Suprapubic skin (tissue), 4 donors: ENCODE measurements around the gene UBA1. TPM values are rescaled to one million over a fixed set of nuclear protein-coding genes. Genes with fewer than 3 reads are reported as not detected.

Experiments
- DNase-seq, 2 donors: peaks; one replicate each; pipeline ENCODE4 v3.0.0-alpha.2; 2019; ENCODE audit warnings: low spot score in 2 of 2
- H3K27ac ChIP-seq: fragments of 200-600 bp; sonication (generic); one replicate; pipeline ENCODE4 v1.5.1; 2019
- H3K27me3 ChIP-seq: fragments of 200-600 bp; sonication (generic); one replicate; pipeline ENCODE4 v1.5.1; 2019
- H3K36me3 ChIP-seq: fragments of 200-600 bp; sonication (generic); one replicate; pipeline ENCODE4 v1.5.1; 2019
- H3K4me1 ChIP-seq: fragments of 200-600 bp; sonication (generic); one replicate; pipeline ENCODE4 v1.5.1; 2019
- H3K4me3 ChIP-seq: fragments of 200-600 bp; sonication (generic); one replicate; pipeline ENCODE4 v1.5.1; 2019; ENCODE audit warnings: mild to moderate bottlenecking
- H3K9me3 ChIP-seq: fragments of 200-600 bp; sonication (generic); one replicate; pipeline ENCODE4 v1.5.1; 2019
- CTCF ChIP-seq, 2 donors: fragments of 200-600 bp in 1 of 2; fragments of 450-650 bp in 1 of 2; sonication (generic) in 1 of 2; IDR thresholded peaks; one replicate each; pipeline ENCODE4 v1.5.1; 2016 to 2019; ENCODE audit warnings: antibody characterized with exemption in 2 of 2, mild to moderate bottlenecking in 1 of 2, moderate library complexity in 1 of 2
- EP300 ChIP-seq: sonication (generic); formaldehyde crosslinking; IDR thresholded peaks from one replicate; pipeline ENCODE4 v1.6.1; 2017; ENCODE audit warnings: antibody characterized with exemption
- POLR2A ChIP-seq, 2 donors: fragments of 450-650 bp; IDR thresholded peaks; one replicate each; pipeline ENCODE4 v1.6.1; 2017; ENCODE audit warnings: antibody characterized with exemption in 2 of 2, mild to moderate bottlenecking in 2 of 2, moderate library complexity in 2 of 2
- POLR2AphosphoS5 ChIP-seq, 3 donors: sonication (generic); formaldehyde crosslinking; IDR thresholded peaks; one replicate each; pipeline ENCODE4 v1.6.1; 2017; ENCODE audit warnings: antibody characterized with exemption in 3 of 3
- WGBS: methylation state at CpG from one replicate; pipeline ENCODE4 v1.1.5; 2018; 5-methylcytosine and 5-hydroxymethylcytosine counted together
- total RNA-seq, 4 donors: library from RNA; depleted of rRNA; stranded (reverse); fragments of >200 nt; gene quantifications; one replicate each; pipeline ENCODE4 v1.1.0, GENCODE V29; 2016

Gene UBA1
- total RNA-seq, 4 donors from 2014 or later = 146 to 186 (median 157) TPM

- Histone ChIP-seq H3K4me1 (peaks cover 20% of the 10 kb centered on the region), H3K27me3 (no peaks in the 10 kb centered on the region), H3K9me3 (no peaks in the 10 kb centered on the region), H3K4me3 (no peak overlapping the region), H3K27ac (no peak overlapping the region), H3K36me3 (peaks cover 19% of the 10 kb centered on the region)
- DNase-seq = no peak
- TF ChIP-seq CTCF (IDR thresholded peaks at IDR 0.05) = no peak
- no peak for TF ChIP-seq POLR2AphosphoS5 (IDR thresholded peaks at IDR 0.05)
- TF ChIP-seq EP300 = no peak
- TF ChIP-seq POLR2A (IDR thresholded peaks at IDR 0.05) = no peak
- WGBS = 59% methylated on average over 18 of the region's 19 CpGs
These were observed 3.7 kb upstream of the UBA1 start for GRCh38 chrX:47189906-47190305.

- peak overlapping the region; percentile 29 for H3K27ac ChIP-seq
- H3K9me3 ChIP-seq = no peaks in the 10 kb centered on the region
- no peak for TF ChIP-seq EP300
- TF ChIP-seq POLR2AphosphoS5 (IDR thresholded peaks at IDR 0.05) = peak in 2 of 3 donors; percentile 29 to 45
- TF ChIP-seq POLR2A (IDR thresholded peaks at IDR 0.05) = no peak
- TF ChIP-seq CTCF (IDR thresholded peaks at IDR 0.05) = no peak
- H3K4me1 ChIP-seq = peaks cover 28% of the 10 kb centered on the region
- peak overlapping the region; percentile 58 for H3K4me3 ChIP-seq
- no peaks in the 10 kb centered on the region for H3K27me3 ChIP-seq
- peak; percentile 86 to 87 for DNase-seq
- WGBS = 29% methylated on average over 29 of the region's 40 CpGs
- peaks cover 12% of the 10 kb centered on the region for H3K36me3 ChIP-seq
These were observed 3.0 kb upstream of the UBA1 start for GRCh38 chrX:47190445-47191269.

- Histone ChIP-seq H3K4me1 (peaks cover 33% of the 10 kb centered on the region), H3K36me3 (peaks cover 6% of the 10 kb centered on the region), H3K27me3 (no peaks in the 10 kb centered on the region), H3K27ac (peak overlapping the region; percentile 29), H3K9me3 (no peaks in the 10 kb centered on the region), H3K4me3 (peak overlapping the region; percentile 58)
- no peak for DNase-seq
- 40% methylated on average over 26 of the region's 26 CpGs for WGBS
- TF ChIP-seq CTCF (IDR thresholded peaks at IDR 0.05) (no peak), POLR2A (IDR thresholded peaks at IDR 0.05) (no peak)
These were observed 2.3 kb upstream of the UBA1 start for GRCh38 chrX:47191331-47191730.

- Histone ChIP-seq H3K4me3 (peak overlapping the region; percentile 58), H3K27me3 (no peaks in the 10 kb centered on the region), H3K9me3 (no peaks in the 10 kb centered on the region), H3K36me3 (peaks cover 2% of the 10 kb centered on the region), H3K4me1 (peaks cover 39% of the 10 kb centered on the region), H3K27ac (no peak overlapping the region)
- TF ChIP-seq EP300 = no peak
- no peak for TF ChIP-seq POLR2AphosphoS5 (IDR thresholded peaks at IDR 0.05)
- TF ChIP-seq CTCF (IDR thresholded peaks at IDR 0.05) = no peak
- TF ChIP-seq POLR2A (IDR thresholded peaks at IDR 0.05) = no peak
- WGBS = 69% methylated on average over 16 of the region's 16 CpGs
- no peak for DNase-seq
These were observed 1.7 kb upstream of the UBA1 start for GRCh38 chrX:47191806-47192401.

- no peak for DNase-seq
- no peaks in the 10 kb centered on the region for H3K9me3 ChIP-seq
- H3K4me1 ChIP-seq = peaks cover 56% of the 10 kb centered on the region
- H3K4me3 ChIP-seq = peak overlapping the region; percentile 68
- TF ChIP-seq EP300 (no peak), POLR2AphosphoS5 (IDR thresholded peaks at IDR 0.05) (no peak), POLR2A (IDR thresholded peaks at IDR 0.05) (no peak), CTCF (IDR thresholded peaks at IDR 0.05) (no peak)
- 19% methylated on average over 14 of the region's 14 CpGs for WGBS
- peaks cover 10% of the 10 kb centered on the region for H3K36me3 ChIP-seq
- H3K27me3 ChIP-seq = no peaks in the 10 kb centered on the region
- peak overlapping the region; percentile 97 for H3K27ac ChIP-seq
These were observed 662 bp downstream of the UBA1 start for GRCh38 chrX:47194194-47194787.
